Astrocyte (in vitro differentiated cells and primary cell): ENCODE measurements around the gene PAQR4. TPM values are rescaled to one million over a fixed set of nuclear protein-coding genes. Genes with fewer than 3 reads are reported as not detected.

ENCODE experiments used
- DNase-seq: peaks from one replicate; pipeline ENCODE4 v3.0.0-alpha.2; 2010; ENCODE audit warnings: low read depth
- FAIRE-seq: peaks from 2 replicates; lab custom pipeline; 2011; peaks lifted over from hg19 to GRCh38; lab: Jason Lieb, UNC
- H2AFZ ChIP-seq: 2 replicates; pipeline ENCODE4 v1.6.0; 2012; ENCODE audit warnings: low read depth, low read length, inconsistent platforms
- H3K27ac ChIP-seq: 2 replicates; pipeline ENCODE4 v1.5.1; 2011; ENCODE audit warnings: low read depth, low read length, inconsistent platforms
- H3K27me3 ChIP-seq: 2 replicates; pipeline ENCODE4 v1.6.0; 2011; ENCODE audit warnings: low read length, inconsistent platforms; ENCODE audit not compliant: insufficient read depth
- H3K36me3 ChIP-seq: 2 replicates; pipeline ENCODE4 v1.5.1; 2011; ENCODE audit warnings: low read length, inconsistent platforms; ENCODE audit not compliant: insufficient read depth
- H3K4me1 ChIP-seq: 2 replicates; pipeline ENCODE4 v1.5.1; 2011; ENCODE audit warnings: low read length, inconsistent platforms; ENCODE audit not compliant: insufficient read depth
- H3K4me2 ChIP-seq: 2 replicates; pipeline ENCODE4 v1.6.0; 2012; ENCODE audit warnings: low read length, inconsistent platforms
- H3K4me3 ChIP-seq: 2 replicates; pipeline ENCODE4 v1.5.1; 2011; ENCODE audit warnings: low read depth, mild to moderate bottlenecking, low read length, inconsistent platforms; ENCODE audit not compliant: insufficient read depth
- H3K79me2 ChIP-seq: 2 replicates; pipeline ENCODE4 v1.6.0; 2012; ENCODE audit warnings: mild to moderate bottlenecking, low read length, inconsistent platforms; ENCODE audit not compliant: insufficient read depth
- H3K9ac ChIP-seq: 2 replicates; pipeline ENCODE4 v1.6.0; 2012; ENCODE audit warnings: mild to moderate bottlenecking, low read length, inconsistent platforms
- H3K9me3 ChIP-seq: 2 replicates; pipeline ENCODE4 v1.5.1; 2012; ENCODE audit warnings: low read depth, mild to moderate bottlenecking, low read length, inconsistent platforms; ENCODE audit not compliant: insufficient read depth
- H4K20me1 ChIP-seq: 2 replicates; pipeline ENCODE4 v1.6.0; 2012; ENCODE audit warnings: low read length, inconsistent platforms; ENCODE audit not compliant: insufficient read depth
- H3K27ac Mint-ChIP-seq: one replicate; pipeline ENCODE4 v1.8.0; 2021; ENCODE audit warnings: mild to moderate bottlenecking, mixed read lengths; ENCODE audit not compliant: unreplicated experiment
- H3K27me3 Mint-ChIP-seq: one replicate; pipeline ENCODE4 v1.8.0; 2021; ENCODE audit warnings: low read depth, mixed read lengths; ENCODE audit not compliant: unreplicated experiment
- H3K36me3 Mint-ChIP-seq: one replicate; pipeline ENCODE4 v1.8.0; 2021; ENCODE audit warnings: low read depth, mixed read lengths; ENCODE audit not compliant: unreplicated experiment
- H3K4me1 Mint-ChIP-seq: one replicate; pipeline ENCODE4 v1.8.0; 2021; ENCODE audit warnings: low read depth, mixed read lengths; ENCODE audit not compliant: unreplicated experiment
- H3K4me3 Mint-ChIP-seq: one replicate; pipeline ENCODE4 v1.8.0; 2021; ENCODE audit warnings: mild to moderate bottlenecking, moderate library complexity, mixed read lengths; ENCODE audit not compliant: unreplicated experiment
- H3K9me3 Mint-ChIP-seq: one replicate; pipeline ENCODE4 v1.8.0; 2021; ENCODE audit warnings: mild to moderate bottlenecking, mixed read lengths; ENCODE audit not compliant: unreplicated experiment
- EZH2 ChIP-seq: IDR thresholded peaks from 2 replicates; pipeline ENCODE4 v1.6.1; 2012; ENCODE audit warnings: mild to moderate bottlenecking, low read length, inconsistent platforms; ENCODE audit not compliant: insufficient read depth
- total RNA-seq: library from RNA; stranded (reverse); gene quantifications from 2 replicates; pipeline ENCODE4 v1.2.1, GENCODE V29; 2021
- TF ChIP-seq, protein P1 (sequence below): IDR thresholded peaks from 2 replicates; pipeline ENCODE4 v1.5.1; 2011; ENCODE audit warnings: low read depth, mild to moderate bottlenecking, inconsistent platforms, low read length, moderate library complexity; ENCODE audit not compliant: insufficient read depth

Gene PAQR4
- total RNA-seq, 1 donor from 2014 or later = 4.8 TPM

DNA sequence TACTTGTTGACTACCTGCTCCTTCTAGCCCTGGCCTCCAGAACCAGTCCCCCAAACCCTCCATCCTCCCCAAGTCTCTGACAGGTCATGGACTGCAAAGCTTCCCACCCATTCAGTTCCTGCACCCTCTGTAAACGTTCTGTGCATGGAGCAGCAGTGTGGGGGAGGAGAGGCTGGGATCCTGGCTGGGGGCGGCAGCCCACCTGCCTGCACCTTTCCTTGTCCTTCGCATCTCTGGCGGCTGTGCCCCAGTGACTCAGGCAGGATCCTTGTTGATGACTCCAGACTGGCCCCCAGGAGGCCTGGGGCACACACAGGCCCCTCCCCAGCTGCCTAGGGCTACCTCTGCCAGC, 12.7 kb downstream of the PAQR4 start:
- no peak for FAIRE-seq
- no peak overlapping the region for H2AFZ ChIP-seq
- H3K27me3 ChIP-seq = no peaks in the 10 kb centered on the region
- H3K36me3 ChIP-seq = no peaks in the 10 kb centered on the region
- Mint-ChIP-seq H3K36me3 (no peaks in the 10 kb centered on the region), H3K4me3 (peak overlapping the region; percentile 83), H3K4me1 (peaks cover 3% of the 10 kb centered on the region), H3K27ac (no peak overlapping the region), H3K9me3 (no peaks in the 10 kb centered on the region), H3K27me3 (peaks cover 14% of the 10 kb centered on the region)
- H4K20me1 ChIP-seq = no peaks in the 10 kb centered on the region
- H3K4me3 ChIP-seq = no peak overlapping the region
- no peaks in the 10 kb centered on the region for H3K9me3 ChIP-seq
- H3K9ac ChIP-seq = no peak overlapping the region
- H3K79me2 ChIP-seq = peaks cover 6% of the 10 kb centered on the region
- no peak for DNase-seq
- H3K4me2 ChIP-seq = no peak overlapping the region
- H3K27ac ChIP-seq = no peak overlapping the region
- TF ChIP-seq, protein P1, sequence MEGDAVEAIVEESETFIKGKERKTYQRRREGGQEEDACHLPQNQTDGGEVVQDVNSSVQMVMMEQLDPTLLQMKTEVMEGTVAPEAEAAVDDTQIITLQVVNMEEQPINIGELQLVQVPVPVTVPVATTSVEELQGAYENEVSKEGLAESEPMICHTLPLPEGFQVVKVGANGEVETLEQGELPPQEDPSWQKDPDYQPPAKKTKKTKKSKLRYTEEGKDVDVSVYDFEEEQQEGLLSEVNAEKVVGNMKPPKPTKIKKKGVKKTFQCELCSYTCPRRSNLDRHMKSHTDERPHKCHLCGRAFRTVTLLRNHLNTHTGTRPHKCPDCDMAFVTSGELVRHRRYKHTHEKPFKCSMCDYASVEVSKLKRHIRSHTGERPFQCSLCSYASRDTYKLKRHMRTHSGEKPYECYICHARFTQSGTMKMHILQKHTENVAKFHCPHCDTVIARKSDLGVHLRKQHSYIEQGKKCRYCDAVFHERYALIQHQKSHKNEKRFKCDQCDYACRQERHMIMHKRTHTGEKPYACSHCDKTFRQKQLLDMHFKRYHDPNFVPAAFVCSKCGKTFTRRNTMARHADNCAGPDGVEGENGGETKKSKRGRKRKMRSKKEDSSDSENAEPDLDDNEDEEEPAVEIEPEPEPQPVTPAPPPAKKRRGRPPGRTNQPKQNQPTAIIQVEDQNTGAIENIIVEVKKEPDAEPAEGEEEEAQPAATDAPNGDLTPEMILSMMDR = no peak
- TF ChIP-seq EZH2 = no peak
- H3K4me1 ChIP-seq = peaks cover 17% of the 10 kb centered on the region

DNA sequence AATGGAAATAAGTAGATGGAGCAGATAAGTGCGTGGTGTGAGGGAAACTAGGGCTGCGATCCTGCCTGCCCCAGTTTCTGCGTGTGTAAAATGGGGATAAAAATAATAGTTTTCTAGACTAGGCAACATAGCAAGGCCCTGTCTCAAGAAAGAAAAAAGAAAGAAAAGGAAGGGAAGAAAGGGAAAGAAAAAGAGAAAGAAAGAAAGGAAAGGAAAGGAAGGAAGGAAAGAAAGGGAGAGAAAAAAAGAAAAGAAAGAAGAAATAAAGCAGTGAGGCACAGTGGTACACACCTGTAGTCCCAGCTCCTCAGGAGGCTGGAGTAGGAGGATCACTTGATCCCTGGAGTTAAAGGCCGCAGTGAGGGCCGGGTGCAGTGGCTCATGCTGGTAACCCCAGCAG, 13.3 kb downstream of the PAQR4 start:
- Histone ChIP-seq H3K36me3 (no peaks in the 10 kb centered on the region), H3K4me2 (no peak overlapping the region), H3K27me3 (no peaks in the 10 kb centered on the region), H4K20me1 (no peaks in the 10 kb centered on the region), H3K79me2 (peaks cover 6% of the 10 kb centered on the region), H3K27ac (no peak overlapping the region), H3K4me3 (no peak overlapping the region), H3K4me1 (peaks cover 17% of the 10 kb centered on the region), H2AFZ (no peak overlapping the region), H3K9me3 (no peaks in the 10 kb centered on the region), H3K9ac (no peak overlapping the region)
- DNase-seq (no peak), FAIRE-seq (no peak)
- Mint-ChIP-seq H3K9me3 (no peaks in the 10 kb centered on the region), H3K4me3 (peak overlapping the region; percentile 60), H3K4me1 (peaks cover 3% of the 10 kb centered on the region), H3K27ac (peak overlapping the region; percentile 18), H3K27me3 (peaks cover 13% of the 10 kb centered on the region), H3K36me3 (no peaks in the 10 kb centered on the region)
- TF ChIP-seq, protein P1 = no peak
- TF ChIP-seq EZH2 = no peak

DNA sequence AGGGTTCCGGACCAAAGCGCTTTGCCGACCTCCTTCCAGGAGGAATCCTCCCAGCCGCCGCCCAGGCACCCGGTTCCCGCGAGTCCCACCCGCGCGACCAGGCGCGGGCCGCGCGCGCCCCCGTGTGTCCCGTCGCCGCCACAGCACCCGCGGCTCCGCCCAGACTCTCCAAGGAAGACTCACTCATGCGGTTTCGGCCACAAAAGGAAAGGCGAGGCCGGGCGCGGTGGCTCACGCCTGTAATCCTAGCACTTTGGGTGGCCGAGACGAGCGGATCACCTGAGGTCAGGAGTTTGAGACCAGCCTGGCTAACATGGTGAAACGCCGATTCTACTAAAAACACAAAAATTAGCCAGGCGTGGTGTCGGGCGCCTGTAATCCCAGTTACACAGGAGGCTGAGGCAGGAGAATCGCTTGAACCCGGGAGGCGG, 14.6 kb downstream of the PAQR4 start:
- peaks cover 3% of the 10 kb centered on the region for H3K4me1 Mint-ChIP-seq
- H3K9me3 ChIP-seq = no peaks in the 10 kb centered on the region
- FAIRE-seq = no peak
- DNase-seq = peak; percentile 50
- H3K9me3 Mint-ChIP-seq = no peaks in the 10 kb centered on the region
- H3K27me3 ChIP-seq = no peaks in the 10 kb centered on the region
- H3K36me3 Mint-ChIP-seq = no peaks in the 10 kb centered on the region
- no peak for TF ChIP-seq EZH2
- TF ChIP-seq, protein P1 = peak; percentile 61
- H3K36me3 ChIP-seq = no peaks in the 10 kb centered on the region
- peak overlapping the region; percentile 73 for H2AFZ ChIP-seq
- H3K27me3 Mint-ChIP-seq = peaks cover 10% of the 10 kb centered on the region
- no peaks in the 10 kb centered on the region for H4K20me1 ChIP-seq
- peak overlapping the region; percentile 69 for H3K4me2 ChIP-seq
- H3K27ac Mint-ChIP-seq = no peak overlapping the region
- peaks cover 6% of the 10 kb centered on the region for H3K79me2 ChIP-seq
- H3K4me3 ChIP-seq = no peak overlapping the region
- H3K9ac ChIP-seq = peak overlapping the region; percentile 9
- peaks cover 17% of the 10 kb centered on the region for H3K4me1 ChIP-seq
- no peak overlapping the region for H3K27ac ChIP-seq
- peak overlapping the region; percentile 40 for H3K4me3 Mint-ChIP-seq
